ENCODE data around the gene SYNE1. TPM values are rescaled to one million over a fixed set of nuclear protein-coding genes. Genes with fewer than 3 reads are reported as not detected.

Gene SYNE1
- total and polyA plus RNA-seq, 9 donors: 70.4 to 279 (median 154) TPM

DNA sequence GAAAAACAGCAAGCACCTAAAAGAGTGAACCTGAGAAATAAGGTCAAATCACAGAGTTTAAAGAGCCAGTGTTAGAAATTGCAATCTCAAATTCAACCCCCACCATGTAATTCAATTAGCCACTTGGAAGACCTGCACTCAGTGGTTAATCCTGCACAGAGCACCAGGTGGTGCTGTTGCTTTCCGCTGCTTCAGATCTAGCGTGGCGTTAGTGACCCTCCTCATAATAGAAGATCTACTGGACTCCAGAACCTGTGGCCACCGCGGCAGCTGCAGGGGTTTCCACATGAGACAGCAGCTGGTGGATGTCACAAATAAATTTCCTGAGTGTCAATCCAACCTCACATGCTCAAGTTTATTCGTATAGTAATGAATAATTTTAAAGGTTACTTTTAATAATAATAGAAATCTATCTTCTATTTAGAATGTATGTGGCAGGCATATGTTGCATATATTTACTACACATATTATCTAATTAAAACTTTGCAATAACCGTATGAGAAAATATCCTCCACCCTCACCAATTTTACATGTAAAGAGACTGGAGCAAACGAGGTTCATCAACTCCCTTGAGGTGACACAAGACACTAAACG, 84.4 kb downstream of the SYNE1 start:
- H3K27ac ChIP-seq: no peak overlapping the region
- no peaks in the 10 kb centered on the region for H3K36me3 ChIP-seq
- peak; percentile 77 to 88 (median 83) for TF ChIP-seq CTCF (IDR thresholded peaks at IDR 0.05)
- TF ChIP-seq EP300 (IDR thresholded peaks at IDR 0.05): no peak
- TF ChIP-seq POLR2A (IDR thresholded peaks at IDR 0.05): no peak
- H3K4me1 ChIP-seq (ENCODE audit: insufficient read depth): no peaks in the 10 kb centered on the region
- intact Hi-C loops (cut with DNase I): loop anchor here in 3 of 4 donors (2.0 to 10.0 kb wide), 4 partner anchors 82 to 120 kb away; partner anchors contain the start of gene SYNE1 (in 1 of the 3)
- H3K4me3 ChIP-seq: no peak overlapping the region
- DNase-seq: peak; percentile 63 to 84 (median 79)
- 30 to 35% (median 34%) methylated on average over 9 of the region's 9 CpGs for WGBS, 3 donors
- H3K27me3 ChIP-seq: no peaks in the 10 kb centered on the region
- H3K9me3 ChIP-seq: peaks cover 0 to 2% of the 10 kb centered on the region in 2 donors

- Histone ChIP-seq H3K4me3 (no peak overlapping the region), H3K27me3 (no peaks in the 10 kb centered on the region), H3K27ac (no peak overlapping the region), H3K4me1 (ENCODE audit: insufficient read depth) (no peaks in the 10 kb centered on the region), H3K9me3 (no peaks in the 10 kb centered on the region), H3K36me3 (no peaks in the 10 kb centered on the region)
- TF ChIP-seq EP300 (IDR thresholded peaks at IDR 0.05) (no peak), POLR2A (IDR thresholded peaks at IDR 0.05) (no peak), CTCF (IDR thresholded peaks at IDR 0.05) (no peak)
- 87 to 90% (median 90%) methylated on average over 2 of the region's 2 CpGs for WGBS, 3 donors
- intact Hi-C loops (cut with DNase I): no loop called here
- DNase-seq: no peak
Observed at GRCh38 chr6:152543519-152543918, 93.6 kb downstream of the SYNE1 start.

DNA sequence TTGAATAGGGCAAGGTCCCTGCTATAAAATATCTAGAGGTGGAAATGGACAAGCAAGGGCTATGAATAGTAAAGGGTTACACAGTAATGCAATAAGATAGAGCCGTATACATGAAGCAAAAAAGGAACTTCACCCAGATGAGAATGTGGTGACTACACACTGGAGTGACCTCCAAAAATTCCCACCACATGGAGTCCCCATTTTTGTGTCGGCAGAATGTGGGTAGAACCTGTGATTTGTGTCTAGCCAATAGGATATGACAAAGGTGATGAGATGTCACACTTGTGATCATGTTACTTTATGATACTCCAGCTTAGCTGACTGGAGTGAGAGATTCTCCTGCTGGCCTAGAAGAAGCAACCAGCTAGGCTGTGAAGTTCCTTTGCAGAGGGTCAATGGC, 96.8 kb downstream of the SYNE1 start:
- intact Hi-C loops (cut with DNase I): no loop called here
- WGBS, 3 donors: 84 to 91% (median 86%) methylated on average over 2 of the region's 2 CpGs
- no peaks in the 10 kb centered on the region for H3K27me3 ChIP-seq
- TF ChIP-seq CTCF (IDR thresholded peaks at IDR 0.05) (no peak), POLR2A (IDR thresholded peaks at IDR 0.05) (no peak), EP300 (IDR thresholded peaks at IDR 0.05) (no peak)
- no peak overlapping the region for H3K4me3 ChIP-seq
- no peak overlapping the region for H3K27ac ChIP-seq
- H3K9me3 ChIP-seq: no peaks in the 10 kb centered on the region
- H3K4me1 ChIP-seq (ENCODE audit: insufficient read depth): no peaks in the 10 kb centered on the region
- DNase-seq: no peak
- no peaks in the 10 kb centered on the region for H3K36me3 ChIP-seq

DNA sequence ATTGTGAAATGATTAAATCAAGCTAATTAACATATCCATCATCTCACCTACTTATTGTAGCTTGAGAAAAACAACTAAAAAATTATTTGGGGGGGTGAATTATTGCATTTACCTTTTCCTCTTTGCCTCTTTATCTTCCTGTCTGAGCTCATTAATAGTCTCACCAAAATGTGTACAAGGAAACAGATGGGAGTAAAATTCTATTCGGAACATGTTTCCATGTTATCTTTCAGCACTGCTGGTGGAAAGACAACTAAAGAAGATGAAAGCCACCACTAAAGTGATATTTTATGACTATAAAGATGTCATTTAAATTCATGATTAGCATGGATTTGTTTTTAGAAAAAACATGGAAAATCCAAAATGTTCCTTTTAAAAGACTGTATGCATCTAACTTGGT, 102.6 kb downstream of the SYNE1 start:
- Histone ChIP-seq H3K27me3 (no peaks in the 10 kb centered on the region), H3K9me3 (no peaks in the 10 kb centered on the region), H3K4me1 (ENCODE audit: insufficient read depth) (no peaks in the 10 kb centered on the region), H3K4me3 (no peak overlapping the region), H3K27ac (no peak overlapping the region), H3K36me3 (no peaks in the 10 kb centered on the region)
- TF ChIP-seq POLR2A (IDR thresholded peaks at IDR 0.05): no peak
- TF ChIP-seq EP300 (IDR thresholded peaks at IDR 0.05): no peak
- no peak for TF ChIP-seq CTCF (IDR thresholded peaks at IDR 0.05)
- intact Hi-C loops (cut with DNase I): no loop called here
- DNase-seq: no peak
- 35 to 43% (median 39%) methylated on average over 1 of the region's 1 CpG for WGBS, 3 donors

Data from ovary (tissue), 9 donors.